Central memory CD8-positive, alpha-beta T cell (primary cell): ENCODE data around the gene RTCA.
"Not testable (repeated sequence)": the region's sequence is repeated elsewhere in the genome, so short reads cannot be mapped to it uniquely, and the experiment has no call there.

ENCODE experiments used
- ATAC-seq: fragments of 150-1000 bp; cut with Tn5 transposase; replicated peaks from 2 replicates; pipeline ENCODE4 v1.10.0; 2022; ENCODE audit warnings: mild to moderate bottlenecking, moderate FRiP score, moderate number of reproducible peaks; ENCODE audit not compliant: poor library complexity, severe bottlenecking; ENCODE audit errors: extremely low read depth
- DNase-seq, 2 donors: peaks; one replicate each; pipeline ENCODE4 v3.0.0; 2021; ENCODE audit warnings: low spot score in 2 of 2
- H3K27ac Mint-ChIP-seq: one replicate; pipeline ENCODE4 v1.8.0; 2022; ENCODE audit warnings: low read depth, mild to moderate bottlenecking, moderate library complexity, mixed read lengths
- H3K27me3 Mint-ChIP-seq: one replicate; pipeline ENCODE4 v1.8.0; 2022; ENCODE audit warnings: mixed read lengths
- H3K36me3 Mint-ChIP-seq: one replicate; pipeline ENCODE4 v1.8.0; 2022; ENCODE audit warnings: mild to moderate bottlenecking, moderate library complexity, mixed read lengths; ENCODE audit not compliant: insufficient read depth
- H3K4me1 Mint-ChIP-seq: one replicate; pipeline ENCODE4 v1.8.0; 2022; ENCODE audit warnings: mixed read lengths
- H3K4me3 Mint-ChIP-seq: one replicate; pipeline ENCODE4 v1.8.0; 2022; ENCODE audit warnings: mild to moderate bottlenecking, moderate library complexity, mixed read lengths
- H3K9me3 Mint-ChIP-seq: one replicate; pipeline ENCODE4 v1.8.0; 2022; ENCODE audit warnings: mixed read lengths

Gene RTCA

GRCh38 chr1:100266741-100267140, 725 bp downstream of the RTCA start:
- peaks cover 47% of the 10 kb centered on the region for H3K36me3 Mint-ChIP-seq
- peak overlapping the region; percentile 99 for H3K27ac Mint-ChIP-seq
- H3K4me1 Mint-ChIP-seq: peaks cover 53% of the 10 kb centered on the region
- ATAC-seq (no peak), DNase-seq (no peak)
- peak overlapping the region; percentile 100 for H3K4me3 Mint-ChIP-seq
- H3K27me3 Mint-ChIP-seq: no peaks in the 10 kb centered on the region
- H3K9me3 Mint-ChIP-seq: no peaks in the 10 kb centered on the region

DNA sequence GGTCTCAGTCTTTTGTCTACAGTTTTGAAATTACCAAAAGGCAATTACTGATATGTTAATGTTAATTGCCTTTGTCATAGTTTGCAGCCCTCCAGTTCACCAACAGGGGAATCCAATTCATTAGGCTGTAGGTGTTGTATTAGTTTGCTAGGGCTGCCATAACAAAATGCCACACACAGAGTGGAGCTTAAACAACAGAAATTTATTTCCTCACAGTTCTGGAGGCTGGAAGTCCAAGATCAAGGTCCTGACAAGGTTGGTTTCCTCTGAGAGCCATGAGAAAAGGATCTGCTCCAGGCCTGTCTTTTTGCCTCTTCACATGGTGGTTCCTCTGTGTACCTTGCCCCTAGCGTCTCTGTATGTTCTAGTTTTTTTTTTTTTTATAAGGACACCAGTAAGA, 1.3 kb downstream of the RTCA start:
- peaks cover 58% of the 10 kb centered on the region for H3K4me1 Mint-ChIP-seq
- DNase-seq (no peak), ATAC-seq (no peak)
- H3K9me3 Mint-ChIP-seq: no peaks in the 10 kb centered on the region
- no peaks in the 10 kb centered on the region for H3K27me3 Mint-ChIP-seq
- H3K4me3 Mint-ChIP-seq: peak overlapping the region; percentile 100
- peaks cover 51% of the 10 kb centered on the region for H3K36me3 Mint-ChIP-seq
- H3K27ac Mint-ChIP-seq: peak overlapping the region; percentile 22

GRCh38 chr1:100268202-100268601, 2.2 kb downstream of the RTCA start:
- no peaks in the 10 kb centered on the region for H3K27me3 Mint-ChIP-seq
- ATAC-seq (no peak), DNase-seq (no peak)
- H3K36me3 Mint-ChIP-seq: peaks cover 53% of the 10 kb centered on the region
- H3K4me3 Mint-ChIP-seq: peak overlapping the region; percentile 100
- H3K9me3 Mint-ChIP-seq: no peaks in the 10 kb centered on the region
- H3K27ac Mint-ChIP-seq: no peak overlapping the region
- H3K4me1 Mint-ChIP-seq: peaks cover 58% of the 10 kb centered on the region

DNA sequence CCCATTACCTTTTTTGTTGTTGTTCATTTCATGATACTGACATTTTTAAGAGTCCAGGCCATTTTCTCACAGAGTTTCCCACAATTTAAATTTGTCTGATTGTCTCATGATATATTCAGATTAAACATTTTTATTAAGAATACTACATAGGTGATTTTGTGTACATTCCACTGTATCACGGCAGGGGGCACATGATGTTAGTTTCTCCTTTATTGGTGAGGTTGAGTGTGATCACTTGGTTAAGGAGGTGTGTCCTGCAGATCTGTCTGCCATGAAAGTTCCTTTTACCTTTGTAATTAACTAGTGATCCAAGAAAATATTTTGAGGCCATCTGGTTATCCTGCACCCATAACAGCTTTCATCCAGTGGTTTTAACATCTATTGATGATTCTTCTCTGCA, 11.8 kb downstream of the RTCA start:
- H3K4me1 Mint-ChIP-seq: peaks cover 44% of the 10 kb centered on the region
- ATAC-seq: peak; percentile 64

DNA sequence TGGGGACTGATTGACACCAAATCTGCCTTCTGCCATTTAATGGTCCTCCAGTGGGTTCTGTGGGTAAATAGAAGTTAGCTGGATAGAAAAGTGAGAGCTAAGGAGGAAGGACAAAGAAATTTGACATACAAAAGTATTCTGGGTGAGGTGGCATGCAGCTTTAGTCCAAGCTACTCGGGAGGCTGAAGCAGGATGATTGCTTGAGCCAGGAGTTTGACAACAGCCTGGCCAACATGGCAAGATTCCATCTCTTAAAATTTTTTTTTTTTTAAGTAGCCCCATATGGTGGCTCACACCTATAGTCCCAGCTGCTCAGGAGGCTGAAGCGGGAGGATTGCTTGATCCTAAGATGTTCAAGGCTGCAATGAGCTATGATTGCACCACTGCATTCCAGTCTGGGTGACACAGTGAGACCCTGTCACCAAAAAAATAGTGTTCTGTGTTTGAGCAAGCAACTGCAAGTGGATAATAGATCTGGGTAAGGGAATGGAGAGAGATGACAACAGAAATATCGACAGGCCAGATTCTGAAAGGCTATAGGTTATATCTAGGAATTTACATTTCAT, 13.4 kb downstream of the RTCA start:
- Mint-ChIP-seq H3K4me1 (peaks cover 37% of the 10 kb centered on the region), H3K4me3 (no peak overlapping the region), H3K27me3 (no peaks in the 10 kb centered on the region), H3K36me3 (peaks cover 67% of the 10 kb centered on the region), H3K27ac (peak overlapping the region; percentile 2), H3K9me3 (no peaks in the 10 kb centered on the region)
- DNase-seq (no peak), ATAC-seq (no peak)

More for the DNA sequence above, 11.8 kb downstream of the RTCA start:
- Mint-ChIP-seq H3K9me3 (no peaks in the 10 kb centered on the region), H3K27me3 (no peaks in the 10 kb centered on the region), H3K27ac (no peak overlapping the region), H3K36me3 (peaks cover 67% of the 10 kb centered on the region), H3K4me3 (no peak overlapping the region)
- peak in 1 of 2 donors; percentile 22 for DNase-seq

DNA sequence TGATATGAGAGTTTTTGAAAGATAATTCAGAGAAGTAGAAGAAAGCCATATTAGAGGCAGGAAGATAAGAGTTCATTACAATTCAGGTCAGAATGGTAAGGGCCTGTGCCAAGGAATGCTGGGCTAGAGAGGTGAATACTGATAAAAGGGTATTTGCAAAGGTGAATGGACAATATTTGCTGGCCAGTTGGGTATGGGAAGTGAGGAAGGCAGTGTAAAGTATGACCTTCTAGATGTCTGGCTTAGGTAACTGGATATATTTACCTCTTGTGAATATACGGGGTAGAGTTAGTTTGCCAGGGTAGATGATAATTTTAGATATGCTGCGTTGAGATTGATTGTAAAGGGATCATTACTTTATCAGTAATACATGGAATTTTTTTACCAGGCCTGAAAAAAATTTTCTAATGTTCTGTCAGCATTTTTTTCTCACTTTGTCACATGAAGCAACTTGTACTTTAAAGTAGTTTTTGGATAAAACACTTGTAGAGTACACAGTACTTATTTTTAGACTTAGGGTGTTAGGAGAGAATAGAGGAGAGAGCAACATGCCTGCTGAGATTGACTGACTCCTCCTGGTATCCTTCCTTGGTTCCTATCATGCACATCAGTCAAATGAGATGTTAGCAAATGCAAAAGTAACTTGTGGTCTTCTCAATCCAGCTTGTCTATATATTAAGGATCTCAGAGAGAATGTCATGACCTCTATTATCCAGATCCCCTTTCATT, 14.1 kb downstream of the RTCA start:
- ATAC-seq: no peak
- no peaks in the 10 kb centered on the region for H3K27me3 Mint-ChIP-seq
- H3K36me3 Mint-ChIP-seq: peaks cover 67% of the 10 kb centered on the region
- no peaks in the 10 kb centered on the region for H3K9me3 Mint-ChIP-seq
- DNase-seq: no peak
- no peak overlapping the region for H3K4me3 Mint-ChIP-seq
- peak overlapping the region; percentile 2 for H3K27ac Mint-ChIP-seq
- H3K4me1 Mint-ChIP-seq: peaks cover 37% of the 10 kb centered on the region

- H3K27me3 Mint-ChIP-seq: no peaks in the 10 kb centered on the region
- H3K36me3 Mint-ChIP-seq: peaks cover 57% of the 10 kb centered on the region
- DNase-seq: no peak
- H3K4me3 Mint-ChIP-seq: no peak overlapping the region
- no peak overlapping the region for H3K27ac Mint-ChIP-seq
- H3K4me1 Mint-ChIP-seq: peaks cover 13% of the 10 kb centered on the region
- H3K9me3 Mint-ChIP-seq: no peaks in the 10 kb centered on the region
- ATAC-seq: no peak
Observed at GRCh38 chr1:100284591-100284990, 18.6 kb downstream of the RTCA start.

GRCh38 chr1:100287162-100287561, 21.1 kb downstream of the RTCA start:
- Mint-ChIP-seq H3K4me3 (no peak overlapping the region), H3K27ac (no peak overlapping the region), H3K36me3 (peaks cover 66% of the 10 kb centered on the region), H3K9me3 (no peaks in the 10 kb centered on the region), H3K4me1 (no peaks in the 10 kb centered on the region), H3K27me3 (no peaks in the 10 kb centered on the region)
- DNase-seq (no peak), ATAC-seq (no peak)

GRCh38 chr1:100290291-100290690, 24.3 kb downstream of the RTCA start:
- Mint-ChIP-seq H3K9me3 (no peaks in the 10 kb centered on the region), H3K27ac (no peak overlapping the region), H3K36me3 (peaks cover 58% of the 10 kb centered on the region), H3K4me1 (no peaks in the 10 kb centered on the region), H3K27me3 (no peaks in the 10 kb centered on the region), H3K4me3 (no peak overlapping the region)
- ATAC-seq: no peak
- DNase-seq: no peak

DNA sequence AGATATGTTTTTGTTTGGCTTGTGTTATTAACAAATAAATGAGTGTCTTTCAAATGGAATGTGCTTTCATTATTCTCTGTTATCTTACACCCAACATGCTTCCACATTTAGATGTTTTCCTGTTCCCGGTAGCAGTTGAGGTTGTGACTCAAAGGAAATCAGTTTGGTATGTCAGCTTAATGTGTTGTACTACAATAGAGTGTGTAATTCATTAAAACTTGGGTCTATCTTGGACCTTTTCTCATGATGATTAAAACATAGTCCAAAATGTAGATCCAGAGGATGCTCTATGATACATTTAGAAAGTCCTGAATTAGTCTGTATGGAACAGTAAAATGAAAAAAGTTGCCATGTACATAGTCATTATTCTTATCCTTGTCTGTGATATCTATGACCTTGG, 26.7 kb downstream of the RTCA start:
- Mint-ChIP-seq H3K36me3 (peaks cover 43% of the 10 kb centered on the region), H3K27ac (peak overlapping the region; percentile 54), H3K9me3 (peaks cover 5% of the 10 kb centered on the region), H3K4me1 (no peaks in the 10 kb centered on the region), H3K4me3 (no peak overlapping the region), H3K27me3 (no peaks in the 10 kb centered on the region)
- no peak for DNase-seq
- ATAC-seq: no peak

- no peak for ATAC-seq
- Mint-ChIP-seq H3K27ac (no peak overlapping the region), H3K4me3 (no peak overlapping the region)
Observed at GRCh38 chr1:100296140-100296539, 30.1 kb downstream of the RTCA start.

GRCh38 chr1:100296997-100297396, 31.0 kb downstream of the RTCA start:
- not testable (repeated sequence) for H3K9me3 Mint-ChIP-seq, H3K27me3 Mint-ChIP-seq, H3K27ac Mint-ChIP-seq, H3K4me3 Mint-ChIP-seq, DNase-seq, ATAC-seq
- peaks cover 15% of the 10 kb centered on the region for H3K4me1 Mint-ChIP-seq
- H3K36me3 Mint-ChIP-seq: peaks cover 14% of the 10 kb centered on the region

More at GRCh38 chr1:100296140-100296539, 30.1 kb downstream of the RTCA start:
- Mint-ChIP-seq H3K9me3 (peaks cover 5% of the 10 kb centered on the region), H3K4me1 (peaks cover 15% of the 10 kb centered on the region), H3K36me3 (peaks cover 22% of the 10 kb centered on the region), H3K27me3 (no peaks in the 10 kb centered on the region)
- no peak for DNase-seq

- Mint-ChIP-seq H3K4me3 (no peak overlapping the region), H3K4me1 (peaks cover 15% of the 10 kb centered on the region), H3K27ac (no peak overlapping the region), H3K27me3 (no peaks in the 10 kb centered on the region), H3K9me3 (peaks cover 5% of the 10 kb centered on the region), H3K36me3 (peaks cover 5% of the 10 kb centered on the region)
- DNase-seq (no peak), ATAC-seq (no peak)
Observed at GRCh38 chr1:100298512-100298911, 32.5 kb downstream of the RTCA start.
